NCI-H1417 (cell line): ENCODE measurements around the gene ARFGEF2.
A peak's percentile ranks its signal among the peaks of the same experiment; 100 is the strongest.
"Not testable (repeated sequence)": the region's sequence is repeated elsewhere in the genome, so short reads cannot be mapped to it uniquely, and the experiment has no call there.

Experiments
- DNase-seq, 3 experiments: peaks; one replicate each; lab custom pipeline; 2025; lab: John Stamatoyannopoulos, UW

Gene ARFGEF2

DNA sequence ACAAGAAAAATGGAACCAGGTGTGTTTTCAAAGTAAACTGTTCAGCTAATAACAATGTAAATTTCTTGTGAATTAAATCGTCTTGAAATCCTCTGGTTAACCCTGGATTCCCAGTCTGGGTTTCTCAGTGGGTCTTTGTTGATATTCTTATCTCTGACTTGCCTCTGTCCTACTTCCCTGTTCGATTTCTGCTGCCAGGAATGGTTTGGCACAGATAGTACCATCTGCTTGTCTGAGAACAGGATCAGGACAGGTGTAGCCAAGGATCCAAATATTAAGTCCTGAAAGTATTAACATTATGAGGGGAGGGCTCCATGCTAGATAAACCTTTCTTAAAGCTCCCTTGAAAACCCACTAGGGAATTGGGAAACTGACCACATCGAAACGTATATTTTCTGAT is 30.1 kb downstream of the ARFGEF2 start:
- no peak for DNase-seq

DNA sequence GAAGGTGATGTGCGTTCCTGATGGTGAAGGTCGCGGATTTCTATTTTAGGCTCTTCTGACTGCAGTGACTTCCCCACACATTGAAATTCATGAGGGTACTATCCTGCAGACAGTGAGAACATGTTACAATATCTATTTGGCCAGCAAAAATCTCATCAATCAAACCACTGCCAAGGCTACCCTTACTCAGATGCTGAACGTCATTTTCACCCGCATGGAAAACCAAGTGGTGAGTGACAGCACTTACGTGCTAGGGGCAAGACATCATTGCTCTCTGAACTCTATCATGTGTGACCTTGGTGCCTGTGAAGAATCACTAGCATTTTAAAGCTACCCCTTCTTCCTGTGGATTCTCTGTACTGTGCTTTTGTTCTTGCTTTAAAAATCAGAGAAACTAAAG is 31.1 kb downstream of the ARFGEF2 start:
- no peak for DNase-seq

DNA sequence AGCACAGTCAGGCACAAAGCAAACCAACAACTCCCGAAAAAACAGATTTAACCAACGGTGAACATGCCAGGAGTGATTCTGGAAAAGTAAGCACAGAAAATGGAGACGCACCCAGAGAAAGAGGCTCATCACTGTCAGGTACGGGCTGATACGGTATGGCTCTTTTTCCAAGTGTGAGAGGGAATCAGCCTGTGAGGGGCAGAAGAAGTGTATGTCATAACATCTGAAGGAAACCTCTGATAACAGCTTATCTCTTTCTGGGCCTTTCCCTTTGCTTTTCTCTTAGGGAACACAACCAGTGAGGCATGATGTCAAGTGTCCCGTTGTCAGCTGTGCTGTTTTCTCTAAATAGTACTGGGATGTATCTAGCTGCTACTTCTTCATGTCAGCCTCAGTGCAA is 32.1 kb downstream of the ARFGEF2 start:
- DNase-seq = no peak

DNA sequence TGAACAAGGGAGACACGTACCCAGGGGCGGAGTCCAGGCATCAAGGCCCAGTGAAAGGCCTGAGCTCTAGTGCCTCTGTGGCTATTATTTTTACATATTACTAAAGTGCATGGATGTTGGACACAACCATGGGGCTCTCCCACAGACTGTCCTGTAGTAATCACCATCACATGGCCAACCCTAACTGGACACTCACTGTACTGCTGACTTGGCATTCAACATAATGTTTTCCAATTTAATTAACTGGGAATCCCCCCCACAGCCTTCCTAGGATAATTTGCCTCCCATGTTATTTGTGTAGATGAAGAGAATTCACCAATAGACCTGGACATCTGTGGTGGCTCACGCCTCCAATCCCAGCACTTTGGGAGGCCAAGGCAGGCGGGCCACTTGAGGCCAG is 34.5 kb downstream of the ARFGEF2 start:
- no peak for DNase-seq

DNA sequence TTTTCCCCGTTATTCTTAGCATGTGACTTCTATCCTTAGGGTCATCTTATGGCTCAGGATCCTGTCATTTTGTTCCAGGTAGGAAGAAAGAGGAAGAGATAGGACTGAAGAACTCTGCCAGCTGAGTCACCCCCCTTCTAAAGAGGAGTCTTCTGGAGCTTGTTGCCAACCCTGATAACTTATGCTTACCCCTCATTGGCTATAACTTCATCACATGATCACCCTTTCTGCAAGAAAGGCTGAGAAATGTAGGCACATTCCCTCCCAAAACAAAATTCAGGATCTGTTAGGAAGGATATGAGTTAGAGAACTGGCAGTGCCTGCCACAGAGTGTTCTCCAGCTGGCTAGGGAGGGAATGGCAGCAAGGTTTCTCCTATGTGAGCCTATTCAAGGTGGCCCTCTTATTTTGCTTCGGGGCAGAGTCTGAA is 35.6 kb downstream of the ARFGEF2 start:
- no peak for DNase-seq

GRCh38 chr20:48957533-48957932 is 36.0 kb downstream of the ARFGEF2 start:
- DNase-seq = no peak

GRCh38 chr20:48958743-48959142 is 37.2 kb downstream of the ARFGEF2 start:
- DNase-seq = no peak

- DNase-seq = no peak
These were observed 38.5 kb downstream of the ARFGEF2 start for GRCh38 chr20:48959899-48960550.

DNA sequence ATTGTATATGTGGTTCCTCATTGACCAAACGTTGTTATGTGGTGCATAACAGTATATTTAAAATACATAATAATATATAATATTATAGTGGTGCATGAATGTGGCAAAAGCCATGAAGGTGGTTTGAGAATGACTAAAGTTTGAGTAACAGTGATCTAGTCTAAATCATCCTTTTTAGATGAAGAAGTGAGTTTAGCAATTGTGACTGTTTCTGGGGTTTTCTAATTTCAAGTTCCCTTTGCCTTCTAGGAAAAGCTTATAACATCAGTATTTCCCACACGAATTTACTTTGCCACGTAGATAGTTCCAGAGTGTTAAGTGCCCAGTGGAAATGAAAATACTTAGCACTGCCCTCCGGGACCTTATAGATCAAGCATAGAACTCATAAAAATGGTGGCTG is 40.9 kb downstream of the ARFGEF2 start:
- no peak for DNase-seq

DNA sequence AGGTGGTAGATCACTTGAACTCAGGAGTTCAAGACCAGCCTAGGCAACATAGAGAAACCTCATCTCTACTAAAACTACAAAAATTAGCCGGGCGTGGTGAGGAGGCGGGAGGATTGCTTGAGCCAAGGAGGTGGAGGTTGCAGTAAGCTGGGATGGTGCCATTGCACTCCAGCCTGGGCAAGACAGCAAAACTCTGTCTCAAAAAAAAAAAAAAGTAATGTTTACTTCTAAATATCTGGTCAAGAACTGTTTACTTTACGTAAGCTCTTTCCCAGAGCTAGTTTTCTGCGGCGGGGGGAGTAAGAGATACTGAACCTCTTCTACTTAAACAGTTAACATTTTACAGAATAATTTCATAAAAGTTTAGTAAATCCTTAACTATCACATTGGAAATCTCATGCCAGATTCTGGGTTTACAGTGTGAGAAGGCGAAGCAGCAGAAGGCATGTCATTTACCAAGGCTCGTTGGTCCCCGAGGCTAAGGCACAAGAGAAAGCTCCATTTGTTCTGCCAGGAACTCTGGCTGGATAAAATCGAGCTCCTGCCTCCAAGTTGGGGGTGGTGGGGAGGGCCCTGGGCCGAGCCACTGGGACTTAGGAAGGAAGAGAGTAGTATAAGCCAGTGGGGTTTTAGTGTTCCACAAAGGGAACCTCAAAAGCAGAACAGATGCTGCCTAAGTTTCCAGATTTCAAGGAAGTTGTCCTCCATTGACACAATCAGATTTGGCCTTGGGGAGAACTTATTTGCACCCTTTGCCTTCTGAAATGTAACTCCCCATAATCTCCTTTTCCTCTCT is 41.7 kb downstream of the ARFGEF2 start:
- DNase-seq = no peak

DNA sequence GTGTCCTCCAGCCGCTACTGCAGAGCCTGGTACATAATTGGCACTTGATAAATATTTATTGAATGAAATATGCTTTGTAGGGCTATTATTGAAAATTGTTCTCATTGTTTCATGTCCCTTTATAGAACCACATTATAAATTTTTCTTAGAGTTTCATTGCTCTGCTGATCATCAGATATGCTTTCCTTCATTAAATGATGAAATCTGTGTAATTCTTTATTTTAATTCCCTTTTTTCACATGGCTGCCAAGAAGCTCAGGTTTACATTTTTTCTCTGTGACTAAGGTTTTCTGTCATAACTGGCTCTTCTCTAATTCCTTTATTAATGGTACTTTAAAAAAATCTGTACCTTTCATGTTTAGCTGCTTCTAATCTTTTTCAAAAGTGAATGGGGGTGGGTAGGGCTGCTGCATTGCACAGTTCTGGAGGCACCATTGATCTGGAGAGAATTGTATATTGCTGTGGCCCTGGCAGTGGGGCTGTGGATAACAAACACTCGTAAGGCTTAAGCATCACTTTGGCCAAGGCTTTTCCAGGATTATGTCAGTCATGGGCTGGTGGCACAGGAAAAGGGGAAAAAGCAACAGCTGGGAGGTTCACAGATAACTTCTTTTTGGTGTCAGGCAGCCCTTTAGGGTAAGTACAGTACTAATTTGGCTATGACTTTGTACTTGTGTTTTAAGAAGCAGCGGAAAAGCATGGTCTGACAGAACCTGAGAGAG is 43.8 kb downstream of the ARFGEF2 start:
- peak in 2 of 3 experiments; percentile 3 to 49 for DNase-seq

DNA sequence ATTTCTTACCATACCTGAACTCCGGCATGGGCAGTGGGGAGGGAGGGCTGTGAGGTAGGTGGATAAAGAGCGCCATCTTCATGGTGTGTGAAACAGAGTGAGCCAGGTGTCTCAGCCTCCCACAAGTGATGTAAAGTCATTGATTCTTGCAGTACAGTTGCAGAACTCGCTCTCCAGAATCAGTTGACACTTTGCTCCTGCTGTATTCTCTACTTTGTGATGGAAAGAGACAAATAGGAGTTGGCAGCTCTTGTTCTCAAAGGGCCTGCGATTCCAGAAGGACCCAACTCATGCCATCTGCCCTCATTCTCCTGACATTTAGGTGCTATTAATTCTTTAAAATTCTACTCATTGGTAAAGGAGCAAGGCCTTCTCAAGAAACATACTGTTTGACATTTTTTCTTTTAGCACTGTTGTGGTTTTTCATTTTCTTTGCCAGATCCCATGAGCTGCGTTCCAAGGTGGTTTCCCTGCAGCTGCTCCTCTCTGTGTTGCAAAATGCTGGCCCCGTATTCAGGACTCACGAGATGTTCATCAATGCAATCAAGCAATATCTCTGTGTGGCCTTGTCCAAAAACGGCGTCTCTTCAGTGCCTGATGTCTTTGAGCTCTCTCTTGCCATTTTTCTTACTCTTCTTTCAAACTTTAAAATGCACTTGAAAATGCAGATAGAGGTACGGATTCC is 49.3 kb downstream of the ARFGEF2 start:
- DNase-seq = no peak

- DNase-seq = no peak
These were observed 50.4 kb downstream of the ARFGEF2 start for GRCh38 chr20:48971956-48972355.

DNA sequence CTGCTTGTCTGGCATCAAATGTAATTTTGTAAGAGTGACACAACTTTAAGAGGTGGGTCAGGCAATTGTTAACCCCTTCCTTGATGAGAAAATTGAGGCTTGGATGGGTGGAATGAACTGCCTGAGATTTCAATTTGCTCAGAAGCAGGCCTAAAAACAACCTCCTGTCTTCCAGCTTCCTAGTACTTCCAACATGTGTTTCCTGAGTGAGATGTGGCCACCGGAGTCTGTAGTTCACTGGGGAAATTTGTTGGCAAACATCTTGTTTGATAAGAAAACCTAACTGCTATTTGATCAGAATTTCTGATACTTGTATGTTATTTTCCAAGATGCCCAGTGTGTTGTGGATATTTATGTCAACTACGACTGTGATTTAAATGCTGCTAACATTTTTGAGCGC is 51.3 kb downstream of the ARFGEF2 start:
- DNase-seq = no peak

DNA sequence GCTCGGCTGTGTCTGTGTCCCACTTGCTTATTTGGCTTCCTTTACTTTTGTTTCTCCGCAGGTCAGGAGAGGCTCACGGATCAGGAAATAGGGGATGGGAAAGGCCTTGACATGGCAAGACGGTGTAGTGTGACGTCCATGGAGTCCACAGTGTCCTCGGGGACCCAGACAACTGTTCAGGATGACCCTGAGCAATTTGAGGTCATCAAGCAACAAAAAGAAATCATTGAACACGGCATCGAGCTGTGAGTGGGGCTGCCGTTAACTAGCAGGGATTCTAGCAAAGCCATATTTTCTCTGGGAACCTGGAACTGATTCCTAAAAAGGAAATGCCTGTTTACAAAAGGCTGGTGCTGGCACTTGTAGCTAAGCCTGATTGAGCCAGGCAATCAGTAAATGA is 54.4 kb downstream of the ARFGEF2 start:
- no peak for DNase-seq

DNA sequence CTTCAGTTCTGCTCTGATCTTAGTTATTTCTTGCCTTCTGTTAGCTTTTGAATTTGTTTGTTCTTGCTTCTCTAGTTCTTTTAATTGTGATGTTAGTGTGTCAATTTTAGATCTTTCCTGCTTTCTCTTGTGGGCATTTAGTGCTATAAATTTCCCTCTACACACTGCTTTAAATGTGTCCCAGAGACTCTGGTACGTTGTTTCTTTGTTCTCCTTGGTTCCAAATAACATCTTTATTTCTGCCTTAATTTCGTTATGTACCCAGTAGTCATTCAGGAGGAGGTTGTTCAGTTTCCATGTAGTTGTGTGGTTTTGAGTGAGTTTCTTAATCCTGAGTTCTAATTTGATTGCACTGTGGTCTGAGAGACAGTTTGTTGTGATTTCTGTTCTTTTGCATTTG is 58.5 kb downstream of the ARFGEF2 start:
- not testable (repeated sequence) for DNase-seq

DNA sequence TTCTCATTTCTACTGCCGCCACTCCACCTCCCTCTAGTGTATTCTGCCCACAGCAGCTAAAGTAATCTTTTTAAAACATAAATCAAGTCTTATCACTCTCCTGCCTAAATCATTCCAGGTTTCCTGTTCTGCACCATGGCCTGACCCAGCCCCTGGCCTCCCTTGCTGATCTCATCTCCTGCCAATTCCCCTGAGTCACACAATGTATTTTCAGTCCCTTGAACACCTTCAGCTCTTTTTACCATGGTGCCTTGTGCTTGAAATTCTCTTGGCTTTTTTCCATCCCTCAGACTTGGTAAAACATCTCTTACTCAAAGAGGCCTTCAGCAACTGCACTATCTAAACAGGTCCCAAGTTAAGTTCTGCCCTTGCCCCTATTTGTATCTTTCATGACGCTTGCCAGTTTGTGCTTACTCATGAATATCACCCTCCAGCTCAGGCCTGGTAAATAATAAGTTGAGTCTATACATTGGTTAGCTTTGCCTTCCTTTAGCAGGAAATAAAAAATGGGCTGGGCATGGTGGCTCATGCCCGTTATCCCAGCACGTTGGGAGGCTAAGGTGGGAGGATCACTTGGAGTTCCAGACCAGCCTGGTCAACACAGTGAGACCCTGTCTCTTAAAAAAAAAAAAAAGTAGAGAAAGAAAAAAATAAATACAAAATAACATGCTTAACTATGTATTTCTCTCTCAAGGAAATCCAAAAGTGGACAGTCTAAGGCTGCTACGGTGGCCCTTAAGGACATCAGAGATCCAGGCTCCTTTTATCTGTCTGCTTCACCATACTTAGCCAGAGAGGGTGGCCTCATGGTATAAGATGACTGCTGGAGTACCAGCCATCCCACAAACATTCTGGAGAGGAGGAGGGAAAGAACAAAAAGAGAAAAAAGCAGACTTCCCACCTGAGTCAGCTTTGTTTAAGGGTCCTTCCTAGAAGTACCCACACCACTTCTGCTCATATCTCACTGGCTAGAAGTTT is 62.2 kb downstream of the ARFGEF2 start:
- no peak for DNase-seq

- DNase-seq = no peak
These were observed 63.2 kb downstream of the ARFGEF2 start for GRCh38 chr20:48984575-48985219.

DNA sequence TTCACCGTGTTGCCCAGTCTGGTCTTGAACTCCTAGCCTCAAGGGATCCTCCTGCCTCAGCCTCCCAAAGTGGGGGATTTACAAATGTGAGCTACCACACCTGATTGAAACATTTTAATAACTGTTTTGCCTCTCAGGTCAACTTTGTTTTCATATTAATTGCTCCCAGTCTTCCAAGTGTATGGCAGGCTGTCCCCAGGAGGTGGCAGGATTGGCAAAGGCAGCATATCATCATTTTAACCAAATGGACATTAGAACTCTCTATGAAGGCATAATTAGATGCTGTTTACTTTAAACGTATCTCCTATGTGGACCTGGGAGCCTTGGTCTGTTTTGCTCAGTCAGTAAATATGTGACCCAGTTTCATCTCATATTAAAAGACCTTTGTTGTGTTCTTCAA is 65.4 kb downstream of the ARFGEF2 start:
- DNase-seq = peak in 2 of 3 experiments; percentile 24 to 70

DNA sequence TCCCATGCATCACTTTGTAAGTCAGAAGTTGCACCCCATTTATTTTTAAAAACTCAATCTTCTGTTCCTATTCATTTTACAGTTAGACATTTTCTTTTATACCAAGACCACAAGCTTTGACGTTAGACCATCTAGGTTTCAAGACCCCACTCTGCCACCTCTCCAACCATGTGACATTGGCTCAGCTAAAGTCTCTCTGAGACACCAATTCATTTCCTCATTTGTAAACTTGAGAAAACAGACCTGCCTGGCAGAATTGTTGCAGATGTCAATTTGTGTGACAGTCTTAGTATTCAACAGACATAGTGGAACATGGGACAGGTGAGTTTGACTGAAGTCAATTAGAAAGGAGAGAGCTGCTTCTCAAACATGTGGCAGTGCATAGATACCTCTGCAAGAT is 69.0 kb downstream of the ARFGEF2 start:
- no peak for DNase-seq

DNA sequence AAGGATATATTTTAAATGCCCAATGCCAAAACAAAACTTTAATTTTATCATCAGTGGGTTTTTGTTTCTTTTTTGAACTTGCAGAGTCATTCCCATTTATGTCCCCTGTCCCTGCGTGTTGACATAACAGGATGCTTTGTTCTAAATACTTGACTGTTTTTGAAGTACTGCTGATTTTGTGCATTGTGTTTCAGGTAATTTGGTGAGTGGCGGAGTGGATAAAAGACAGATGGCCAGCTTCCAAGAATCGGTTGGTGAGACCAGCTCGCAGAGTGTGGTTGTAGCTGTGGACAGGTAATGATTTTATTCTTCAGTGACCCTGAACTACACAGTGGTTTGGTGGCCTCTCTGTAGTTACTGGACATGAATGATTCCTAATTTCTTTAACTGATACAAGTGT is 74.1 kb downstream of the ARFGEF2 start:
- DNase-seq = peak; percentile 75 to 97 (median 80)
